Measurements from ENCODE around the gene VPS13D. TPM values are rescaled to one million over a fixed set of nuclear protein-coding genes. Genes with fewer than 3 reads are reported as not detected.
A peak's percentile ranks its signal among the peaks of the same experiment; 100 is the strongest.
"Not testable (repeated sequence)": the region's sequence is repeated elsewhere in the genome, so short reads cannot be mapped to it uniquely, and the experiment has no call there.

VPS13D gene
- total RNA-seq, 1 donor from 2014 or later = 13.8 TPM

DNA sequence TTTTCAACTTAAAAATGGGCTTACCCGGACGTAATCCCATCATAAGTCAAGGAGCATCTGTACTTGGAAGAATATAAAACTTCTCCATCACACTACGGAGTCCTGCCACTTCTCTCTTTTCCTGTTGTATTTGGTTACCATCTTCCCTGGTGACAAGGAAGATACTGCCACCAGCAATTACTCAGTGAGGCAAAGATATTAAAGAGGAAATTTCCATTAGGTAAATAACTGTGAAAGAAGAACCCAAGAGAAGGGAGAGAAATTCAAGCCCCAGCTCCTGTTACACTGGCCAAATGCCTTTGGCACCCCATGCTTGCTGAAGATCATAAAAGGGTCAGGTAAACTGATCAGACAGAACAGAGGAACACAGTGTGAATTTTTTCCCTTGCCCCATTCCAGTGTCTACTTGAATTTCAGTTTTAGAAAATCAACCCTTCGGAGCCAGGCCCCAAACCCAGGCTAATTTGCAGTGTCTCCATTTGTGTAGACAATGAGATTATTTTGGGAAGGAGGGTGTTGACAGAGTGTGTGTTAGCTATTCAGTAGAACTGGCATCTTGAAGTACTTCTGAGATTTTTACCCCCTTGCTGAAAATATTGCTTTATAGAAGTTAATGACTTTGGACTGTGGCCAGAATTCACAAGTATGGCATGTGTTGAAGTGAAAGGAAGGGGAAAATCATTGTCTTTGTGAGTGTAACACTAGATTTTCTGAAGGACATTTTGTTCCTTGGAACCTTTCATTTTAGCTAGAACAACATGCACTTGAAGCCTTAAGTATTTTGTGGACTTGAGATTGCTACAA is 221.1 kb downstream of the VPS13D start:
- TF ChIP-seq, protein P1, sequence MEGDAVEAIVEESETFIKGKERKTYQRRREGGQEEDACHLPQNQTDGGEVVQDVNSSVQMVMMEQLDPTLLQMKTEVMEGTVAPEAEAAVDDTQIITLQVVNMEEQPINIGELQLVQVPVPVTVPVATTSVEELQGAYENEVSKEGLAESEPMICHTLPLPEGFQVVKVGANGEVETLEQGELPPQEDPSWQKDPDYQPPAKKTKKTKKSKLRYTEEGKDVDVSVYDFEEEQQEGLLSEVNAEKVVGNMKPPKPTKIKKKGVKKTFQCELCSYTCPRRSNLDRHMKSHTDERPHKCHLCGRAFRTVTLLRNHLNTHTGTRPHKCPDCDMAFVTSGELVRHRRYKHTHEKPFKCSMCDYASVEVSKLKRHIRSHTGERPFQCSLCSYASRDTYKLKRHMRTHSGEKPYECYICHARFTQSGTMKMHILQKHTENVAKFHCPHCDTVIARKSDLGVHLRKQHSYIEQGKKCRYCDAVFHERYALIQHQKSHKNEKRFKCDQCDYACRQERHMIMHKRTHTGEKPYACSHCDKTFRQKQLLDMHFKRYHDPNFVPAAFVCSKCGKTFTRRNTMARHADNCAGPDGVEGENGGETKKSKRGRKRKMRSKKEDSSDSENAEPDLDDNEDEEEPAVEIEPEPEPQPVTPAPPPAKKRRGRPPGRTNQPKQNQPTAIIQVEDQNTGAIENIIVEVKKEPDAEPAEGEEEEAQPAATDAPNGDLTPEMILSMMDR (conservative IDR thresholded peaks at IDR 0.05; ENCODE audit: low read depth, low read length) = no peak
- DNase-seq (ENCODE audit: low read depth) = no peak
- H3K4me3 ChIP-seq (ENCODE audit: low read depth, low read length) = no peak overlapping the region

DNA sequence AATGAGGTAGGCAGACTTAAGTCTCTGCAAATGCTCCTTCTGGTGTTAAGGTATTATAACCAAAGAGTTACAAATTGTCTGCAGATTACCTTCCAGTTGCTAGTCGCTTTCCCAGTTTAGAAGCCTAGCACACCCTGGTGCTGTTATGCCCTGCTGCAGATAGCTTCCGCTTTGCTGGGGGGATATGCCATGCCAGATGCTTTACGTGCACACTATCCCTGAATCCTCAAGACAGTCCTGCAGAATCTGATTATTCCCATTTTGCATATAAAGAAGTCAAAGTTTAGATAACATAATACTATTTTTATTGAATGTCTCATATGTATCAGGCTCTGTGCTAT is 221.7 kb downstream of the VPS13D start:
- no peak for DNase-seq (ENCODE audit: low read depth)
- TF ChIP-seq, protein P1 (conservative IDR thresholded peaks at IDR 0.05; ENCODE audit: low read depth, low read length) = no peak
- H3K4me3 ChIP-seq (ENCODE audit: low read depth, low read length) = no peak overlapping the region

DNA sequence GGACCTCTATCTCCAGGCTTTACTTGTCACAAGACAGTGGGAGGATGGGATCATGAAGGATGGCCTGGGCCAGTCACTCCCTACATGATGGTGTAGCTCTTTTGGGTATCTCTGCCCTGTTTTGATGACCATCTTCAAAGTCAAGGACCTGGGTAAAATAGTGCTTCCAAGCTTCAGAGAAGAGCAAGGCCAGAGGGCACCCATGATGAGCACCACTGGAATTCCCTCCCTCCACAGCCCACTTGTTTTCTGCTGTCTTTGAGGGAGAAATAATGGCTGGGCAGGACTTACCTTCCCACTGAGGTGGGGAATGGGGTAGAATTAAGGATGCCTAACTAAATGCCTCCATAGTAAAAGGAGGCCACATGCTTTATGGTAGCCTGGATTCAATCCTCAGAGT is 222.4 kb downstream of the VPS13D start:
- H3K4me3 ChIP-seq (ENCODE audit: low read depth, low read length) = no peak overlapping the region
- no peak for DNase-seq (ENCODE audit: low read depth)
- TF ChIP-seq, protein P1 (conservative IDR thresholded peaks at IDR 0.05; ENCODE audit: low read depth, low read length) = no peak

DNA sequence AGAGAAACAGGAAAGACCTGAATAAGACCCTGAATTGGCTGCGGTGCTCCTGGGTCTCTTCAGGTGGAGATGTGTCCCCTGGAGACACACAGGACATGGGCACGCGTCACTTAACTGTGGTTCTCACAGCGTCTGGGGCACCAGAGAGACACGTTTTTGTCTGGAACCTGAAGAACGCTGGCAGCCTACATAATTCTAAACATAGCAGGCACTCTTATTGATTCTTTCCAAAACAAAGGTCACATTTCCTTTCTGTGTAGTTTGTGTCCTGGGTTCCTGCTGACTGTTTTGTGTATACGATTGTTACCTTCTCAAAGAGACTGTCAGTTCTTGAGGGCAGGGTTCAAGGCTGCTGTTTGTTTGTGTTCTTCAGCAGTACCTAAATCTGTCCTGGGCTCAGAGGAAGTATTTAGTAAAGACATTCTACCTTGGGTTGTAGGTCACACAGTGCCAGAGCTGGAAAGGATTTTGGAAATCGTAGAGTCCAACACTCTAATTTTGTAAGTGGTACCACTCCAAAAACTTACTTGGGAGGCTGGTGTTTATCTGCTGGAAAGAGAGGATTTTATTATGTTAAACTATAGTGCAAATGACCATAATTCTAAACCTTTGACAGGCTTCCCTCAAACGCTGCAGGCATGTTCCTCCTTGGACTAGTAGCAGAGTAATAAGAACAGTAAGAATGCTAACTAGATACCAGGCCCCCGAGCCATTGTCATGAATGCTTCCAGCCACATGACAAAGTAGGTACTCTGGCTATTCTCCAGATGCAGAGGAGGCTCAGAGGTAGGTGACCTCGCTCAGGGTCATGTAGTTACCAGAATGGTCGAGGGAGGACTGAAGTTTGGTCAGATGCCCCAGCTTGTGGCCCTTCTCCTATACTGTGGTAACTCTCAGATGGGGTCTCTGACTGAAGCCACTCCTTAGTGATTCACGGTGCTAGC is 223.8 kb downstream of the VPS13D start:
- no peak overlapping the region for H3K4me3 ChIP-seq (ENCODE audit: low read depth, low read length)
- TF ChIP-seq, protein P1 (conservative IDR thresholded peaks at IDR 0.05; ENCODE audit: low read depth, low read length) = no peak
- DNase-seq (ENCODE audit: low read depth) = no peak

DNA sequence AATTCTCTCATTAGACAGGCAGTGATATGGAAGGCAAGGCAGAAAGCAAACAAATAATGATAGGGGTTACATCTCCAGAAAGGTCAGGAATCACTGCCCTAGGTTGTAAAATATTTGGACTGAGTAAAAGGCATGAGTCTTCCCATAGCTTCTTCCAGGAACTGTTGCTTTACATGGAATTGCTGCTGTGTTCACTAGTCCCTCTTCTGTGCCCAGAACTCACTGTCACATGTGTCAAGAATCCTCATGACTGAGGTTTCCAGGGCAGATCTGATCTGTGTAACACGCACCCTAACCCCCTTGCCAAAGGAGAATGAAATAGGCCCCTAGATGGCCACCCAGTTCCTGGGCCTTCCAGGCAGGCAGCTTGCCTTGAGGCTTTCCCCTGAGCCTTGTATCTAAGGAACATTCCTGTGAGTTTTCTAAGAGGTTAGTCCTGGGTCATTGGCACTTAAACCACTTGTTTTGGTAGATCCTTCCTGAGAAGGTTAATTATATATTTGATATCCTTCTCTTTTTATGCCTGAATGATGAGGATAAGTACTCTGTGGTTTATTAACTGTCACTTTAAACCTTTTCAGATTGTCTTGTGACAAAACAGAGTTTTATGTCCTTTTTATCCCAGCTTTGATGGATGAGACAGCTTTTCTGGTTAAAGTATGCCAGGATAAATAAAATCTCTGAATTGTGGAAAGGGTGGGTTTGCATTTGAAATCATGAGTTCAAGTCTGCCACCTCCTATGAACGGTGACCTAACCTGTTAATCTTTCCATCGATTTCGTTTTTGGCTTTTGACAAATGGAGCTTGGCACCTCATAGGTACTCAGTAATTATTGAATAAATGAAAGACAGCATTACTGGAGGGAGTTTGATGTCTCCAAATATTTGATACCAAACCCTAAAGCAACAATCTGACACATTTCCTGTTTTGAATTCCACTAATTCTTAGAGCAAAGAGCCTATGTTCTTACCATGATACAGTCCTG is 224.9 kb downstream of the VPS13D start:
- H3K4me3 ChIP-seq (ENCODE audit: low read depth, low read length) = no peak overlapping the region
- TF ChIP-seq, protein P1 (conservative IDR thresholded peaks at IDR 0.05; ENCODE audit: low read depth, low read length) = peak; percentile 21
- DNase-seq (ENCODE audit: low read depth) = peak; percentile 86

DNA sequence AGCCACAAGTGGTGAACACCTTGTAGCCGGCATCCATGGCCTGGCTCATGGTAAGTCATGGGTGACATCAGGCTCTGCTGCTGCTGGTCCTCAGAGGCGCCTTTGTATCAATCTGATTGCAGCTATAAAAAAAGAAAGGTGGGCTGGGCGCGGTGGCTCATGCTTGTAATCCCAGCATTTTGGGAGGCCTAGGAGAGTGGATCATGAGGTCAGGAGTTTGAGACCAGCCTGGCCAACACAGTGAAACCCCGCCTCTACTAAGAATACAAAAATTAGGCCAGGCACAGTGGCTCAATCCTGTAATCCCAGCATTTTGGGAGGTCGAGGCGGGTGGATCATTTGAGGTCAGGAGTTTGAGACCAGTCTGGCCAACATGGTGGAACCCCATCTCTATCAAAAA is 226.3 kb downstream of the VPS13D start:
- not testable (repeated sequence) for H3K4me3 ChIP-seq (ENCODE audit: low read depth, low read length); DNase-seq (ENCODE audit: low read depth)
